GM12891 (cell line): ENCODE measurements around the gene DNAJB9.

Experiments
- POLR2AphosphoS5 ChIP-seq: IDR thresholded peaks from 2 replicates; pipeline ENCODE4 v1.6.1; 2011; ENCODE audit warnings: low read depth, low read length, control low read depth
- SPI1 ChIP-seq: IDR thresholded peaks from 2 replicates; pipeline ENCODE4 v1.6.1; 2011; ENCODE audit warnings: low read depth, low read length, control low read depth

DNA sequence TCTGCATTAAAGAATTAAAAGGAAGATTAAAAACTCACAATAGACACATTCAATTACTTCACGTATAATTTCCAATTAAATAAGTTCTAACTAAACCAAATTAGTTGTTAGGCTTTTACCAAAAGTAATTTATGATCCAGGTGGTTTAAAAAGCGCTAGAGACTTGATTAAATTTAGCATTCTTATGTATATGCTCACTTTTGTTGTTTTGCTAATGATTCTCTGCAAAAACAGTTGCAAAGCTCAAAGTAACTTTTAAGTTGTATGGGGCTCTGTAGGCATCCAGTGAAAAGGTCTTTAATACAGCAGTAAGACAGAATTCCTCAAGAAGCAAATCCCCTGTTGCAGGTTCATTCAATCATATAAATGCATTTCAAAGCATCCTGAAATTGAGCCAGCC lies 28.2 kb upstream of the DNAJB9 start:
- TF ChIP-seq SPI1 (no peak), POLR2AphosphoS5 (no peak)
